Liver (tissue), 3 donors: ENCODE results near the gene ANGPT4.

Source experiments
- EGR1 ChIP-seq, 2 donors: IDR thresholded peaks; 2 replicates each; pipeline ENCODE4 v1.6.1; 2016 to 2018; ENCODE audit warnings: antibody characterized with exemption in 2 of 2, low read depth in 2 of 2
- JUND ChIP-seq, 2 donors: IDR thresholded peaks; 2 replicates each; pipeline ENCODE4 v1.6.1; 2016; ENCODE audit warnings: antibody characterized with exemption in 2 of 2
- RAD21 ChIP-seq, 2 donors: IDR thresholded peaks; 2 replicates each; pipeline ENCODE4 v1.6.1; 2016; ENCODE audit warnings: antibody characterized with exemption in 2 of 2, mild to moderate bottlenecking in 2 of 2
- SP1 ChIP-seq: IDR thresholded peaks from 2 replicates; pipeline ENCODE4 v1.6.1; 2018; ENCODE audit warnings: antibody characterized with exemption, mild to moderate bottlenecking
- YY1 ChIP-seq: IDR thresholded peaks from 2 replicates; pipeline ENCODE4 v1.6.1; 2016; ENCODE audit warnings: antibody characterized with exemption, mild to moderate bottlenecking
- TF ChIP-seq, protein P1 (sequence below): fragments of 150-350 bp; IDR thresholded peaks from 2 replicates; pipeline ENCODE4 v1.5.1; 2017; ENCODE audit warnings: improper control_type of control experiment, low read depth, low read length; ENCODE audit not compliant: missing input control
- TF ChIP-seq, protein P2 (sequence below): IDR thresholded peaks from 2 replicates; pipeline ENCODE4 v1.6.1; 2016; ENCODE audit warnings: antibody characterized with exemption
- donor health status: healthy.
- donor health status: healthy.

DNA sequence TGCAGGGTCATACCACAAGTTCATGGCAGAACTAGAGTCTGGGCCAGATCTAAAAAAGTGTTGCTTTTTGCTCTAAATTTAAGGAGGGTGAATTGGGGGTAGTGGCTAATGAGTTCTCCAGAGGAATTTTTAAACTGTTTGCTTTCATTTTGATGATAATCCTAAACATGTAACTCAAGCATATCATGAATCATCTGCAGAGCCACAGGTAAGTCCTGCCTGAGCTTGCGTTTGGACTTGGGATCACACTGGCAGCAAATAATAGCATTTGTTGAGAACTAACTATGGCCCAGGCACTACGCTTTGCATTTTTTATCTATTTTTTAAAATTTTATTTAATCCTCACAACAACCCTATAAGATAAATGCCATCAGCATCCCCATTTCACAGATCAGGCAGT is 55.2 kb downstream of the ANGPT4 start:
- TF ChIP-seq, protein P1, sequence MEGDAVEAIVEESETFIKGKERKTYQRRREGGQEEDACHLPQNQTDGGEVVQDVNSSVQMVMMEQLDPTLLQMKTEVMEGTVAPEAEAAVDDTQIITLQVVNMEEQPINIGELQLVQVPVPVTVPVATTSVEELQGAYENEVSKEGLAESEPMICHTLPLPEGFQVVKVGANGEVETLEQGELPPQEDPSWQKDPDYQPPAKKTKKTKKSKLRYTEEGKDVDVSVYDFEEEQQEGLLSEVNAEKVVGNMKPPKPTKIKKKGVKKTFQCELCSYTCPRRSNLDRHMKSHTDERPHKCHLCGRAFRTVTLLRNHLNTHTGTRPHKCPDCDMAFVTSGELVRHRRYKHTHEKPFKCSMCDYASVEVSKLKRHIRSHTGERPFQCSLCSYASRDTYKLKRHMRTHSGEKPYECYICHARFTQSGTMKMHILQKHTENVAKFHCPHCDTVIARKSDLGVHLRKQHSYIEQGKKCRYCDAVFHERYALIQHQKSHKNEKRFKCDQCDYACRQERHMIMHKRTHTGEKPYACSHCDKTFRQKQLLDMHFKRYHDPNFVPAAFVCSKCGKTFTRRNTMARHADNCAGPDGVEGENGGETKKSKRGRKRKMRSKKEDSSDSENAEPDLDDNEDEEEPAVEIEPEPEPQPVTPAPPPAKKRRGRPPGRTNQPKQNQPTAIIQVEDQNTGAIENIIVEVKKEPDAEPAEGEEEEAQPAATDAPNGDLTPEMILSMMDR: no peak
- TF ChIP-seq RAD21 (IDR thresholded peaks at IDR 0.05) (no peak), YY1 (no peak), EGR1 (IDR thresholded peaks at IDR 0.05; ENCODE audit: low read depth in 2 of 2) (no peak), SP1 (no peak), JUND (IDR thresholded peaks at IDR 0.05) (no peak)
- TF ChIP-seq, protein P2, sequence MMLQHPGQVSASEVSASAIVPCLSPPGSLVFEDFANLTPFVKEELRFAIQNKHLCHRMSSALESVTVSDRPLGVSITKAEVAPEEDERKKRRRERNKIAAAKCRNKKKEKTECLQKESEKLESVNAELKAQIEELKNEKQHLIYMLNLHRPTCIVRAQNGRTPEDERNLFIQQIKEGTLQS: no peak
